Fibroblast of skin of back (primary cell): ENCODE data around the gene MAPK8IP2.
A peak's percentile ranks its signal among the peaks of the same experiment; 100 is the strongest.
"Not testable (repeated sequence)": the region's sequence is repeated elsewhere in the genome, so short reads cannot be mapped to it uniquely, and the experiment has no call there.

ENCODE experiments used
- DNase-seq: peaks from one replicate; pipeline ENCODE4 v3.0.0-alpha.2; 2013

The MAPK8IP2 gene

DNA sequence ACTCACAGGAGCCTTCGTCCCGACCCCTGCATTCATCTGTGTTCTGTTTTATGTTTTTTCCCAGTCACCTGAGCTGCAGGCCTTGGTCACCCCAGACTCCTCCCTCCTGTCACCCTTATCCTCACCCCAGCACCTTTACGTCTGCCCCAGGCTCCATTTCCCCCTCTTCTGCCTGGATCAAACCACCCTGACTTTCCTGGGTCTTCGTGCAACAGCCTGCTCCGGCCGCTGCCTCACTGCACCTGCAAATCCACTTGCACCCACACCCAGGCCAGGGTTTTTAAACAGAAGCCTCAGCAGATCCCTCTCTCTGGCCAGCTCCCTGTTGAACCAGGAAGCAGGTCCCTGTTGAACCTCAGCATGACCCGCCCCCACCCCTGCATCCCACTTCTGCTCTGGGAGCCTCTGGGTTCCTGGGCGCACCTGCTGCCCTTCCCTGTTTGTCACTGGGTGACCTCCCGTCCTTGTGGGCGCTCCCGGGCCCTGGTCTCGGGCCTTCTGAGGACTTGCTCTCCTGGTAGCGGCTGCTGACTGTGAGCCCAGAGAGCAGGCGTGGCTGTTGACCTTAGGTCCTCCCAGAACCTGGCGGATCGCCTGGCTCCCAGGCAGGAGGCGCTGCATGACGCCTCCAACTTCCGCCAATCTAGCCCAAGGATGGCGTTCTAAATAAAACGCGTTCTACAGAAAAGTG lies 12.8 kb downstream of the MAPK8IP2 start:
- DNase-seq: no peak

DNA sequence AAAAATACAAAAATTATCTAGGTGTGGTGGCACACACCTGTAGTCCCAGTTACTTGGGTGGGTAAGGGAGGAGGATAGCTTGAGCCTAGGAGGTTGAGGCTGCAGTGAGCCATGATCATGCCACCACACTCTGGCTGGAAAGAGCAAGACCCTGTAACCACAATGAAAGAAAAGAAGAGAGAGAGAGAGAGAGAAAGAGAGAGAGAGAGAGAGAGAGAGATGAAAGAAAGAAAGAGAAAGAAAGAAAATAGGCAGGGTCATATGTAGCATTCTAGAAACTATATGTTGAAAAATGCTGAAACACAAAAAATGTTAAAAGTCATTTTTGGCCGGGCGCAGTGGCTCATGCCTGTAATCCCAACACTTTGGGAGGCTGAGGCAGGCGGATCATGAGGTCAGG lies 13.7 kb downstream of the MAPK8IP2 start:
- DNase-seq: not testable (repeated sequence)

DNA sequence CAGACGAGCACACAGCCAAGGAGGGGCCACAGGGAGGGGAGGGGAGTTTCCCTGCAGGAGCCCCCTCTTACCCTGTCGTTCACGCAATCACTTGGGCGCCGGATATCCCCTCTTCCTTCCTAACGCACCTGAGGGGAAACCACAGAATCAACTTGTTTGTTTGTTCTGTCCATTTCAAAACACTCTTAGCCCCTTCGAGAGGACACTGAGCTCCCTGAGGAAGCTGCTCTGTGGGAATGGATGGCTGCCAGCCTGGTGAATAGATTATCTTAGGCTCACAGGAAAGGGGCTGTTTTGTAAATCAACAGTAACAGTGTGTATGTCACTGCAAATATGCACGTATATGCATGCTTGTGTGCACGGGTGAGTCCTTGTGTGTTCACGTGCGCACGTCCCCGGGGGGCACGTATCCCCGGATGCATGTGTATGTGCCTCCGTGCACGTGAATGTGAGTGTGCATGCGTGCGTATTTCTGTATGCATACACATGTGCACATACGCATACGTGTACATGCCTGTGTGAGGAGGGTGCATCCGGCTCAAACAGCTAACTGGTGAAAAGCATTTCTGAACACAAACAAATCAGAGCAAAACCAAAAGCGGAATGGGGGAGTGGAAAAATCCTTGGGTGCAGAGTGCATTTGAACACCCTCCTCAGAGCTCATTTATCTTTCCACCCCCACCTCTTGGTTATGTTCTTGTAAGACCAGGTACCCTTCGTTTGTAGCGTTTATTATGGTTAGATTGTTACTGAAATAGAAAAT lies 20.2 kb downstream of the MAPK8IP2 start:
- no peak for DNase-seq

DNA sequence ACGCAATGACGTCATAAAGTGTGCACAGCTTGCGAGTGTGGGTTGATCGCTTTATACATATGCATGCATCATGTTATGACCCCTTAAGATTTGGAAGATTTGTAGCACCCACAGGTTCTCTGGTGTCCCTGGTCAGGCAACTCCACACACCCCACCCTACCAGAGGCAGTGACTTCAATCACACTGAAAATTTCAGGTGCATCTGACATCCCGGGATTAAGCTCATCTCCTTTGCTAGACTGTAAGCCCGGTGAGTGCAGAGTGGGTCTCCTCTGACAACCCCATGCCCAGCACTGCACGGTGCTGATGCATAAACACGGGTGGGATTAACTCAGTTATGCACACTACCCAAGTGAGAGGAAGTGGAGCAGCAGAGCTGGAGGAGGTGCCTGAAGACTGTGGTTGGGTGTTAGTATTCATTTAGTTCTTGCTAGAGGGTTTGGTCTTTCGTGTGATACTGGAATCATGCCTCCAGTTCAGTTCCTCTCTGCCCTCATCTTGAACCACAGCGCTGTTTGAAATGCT lies 20.8 kb downstream of the MAPK8IP2 start:
- DNase-seq: no peak

DNA sequence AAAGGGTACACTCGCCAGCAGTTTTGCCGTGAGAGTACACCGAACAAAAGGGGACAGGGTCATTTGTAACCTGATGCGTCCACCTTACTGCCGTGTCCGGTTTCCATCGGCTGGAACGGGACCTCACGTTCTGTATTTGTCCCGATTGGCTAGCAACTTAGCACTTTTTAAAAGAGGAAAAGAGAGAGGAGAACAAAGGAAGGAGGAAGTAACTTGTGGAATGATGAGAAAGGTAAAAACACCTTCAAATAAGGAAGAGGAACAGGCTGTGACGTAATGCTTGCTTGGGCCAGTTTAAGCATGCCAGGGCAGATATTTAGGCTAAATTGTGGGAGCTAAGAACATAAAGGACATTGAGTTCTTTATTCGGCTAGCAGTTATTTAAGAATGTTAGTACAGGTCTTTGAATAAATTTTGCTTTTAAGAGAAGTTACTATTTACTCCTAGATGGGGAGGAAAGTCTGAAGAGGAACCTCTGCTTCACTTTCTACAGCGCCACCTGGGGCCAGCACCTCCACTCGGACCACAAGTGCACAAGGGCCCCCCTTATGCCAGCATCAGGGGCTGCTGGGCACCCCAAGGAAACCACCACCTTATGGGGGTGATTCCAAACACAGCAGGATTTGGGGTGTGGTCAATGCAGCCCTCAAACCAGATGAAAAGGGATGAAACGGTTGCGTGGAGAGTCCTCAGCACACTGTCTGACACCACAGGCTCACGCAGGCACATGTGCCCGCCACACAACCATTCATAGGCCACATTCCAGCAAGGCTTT lies 21.5 kb downstream of the MAPK8IP2 start:
- no peak for DNase-seq

DNA sequence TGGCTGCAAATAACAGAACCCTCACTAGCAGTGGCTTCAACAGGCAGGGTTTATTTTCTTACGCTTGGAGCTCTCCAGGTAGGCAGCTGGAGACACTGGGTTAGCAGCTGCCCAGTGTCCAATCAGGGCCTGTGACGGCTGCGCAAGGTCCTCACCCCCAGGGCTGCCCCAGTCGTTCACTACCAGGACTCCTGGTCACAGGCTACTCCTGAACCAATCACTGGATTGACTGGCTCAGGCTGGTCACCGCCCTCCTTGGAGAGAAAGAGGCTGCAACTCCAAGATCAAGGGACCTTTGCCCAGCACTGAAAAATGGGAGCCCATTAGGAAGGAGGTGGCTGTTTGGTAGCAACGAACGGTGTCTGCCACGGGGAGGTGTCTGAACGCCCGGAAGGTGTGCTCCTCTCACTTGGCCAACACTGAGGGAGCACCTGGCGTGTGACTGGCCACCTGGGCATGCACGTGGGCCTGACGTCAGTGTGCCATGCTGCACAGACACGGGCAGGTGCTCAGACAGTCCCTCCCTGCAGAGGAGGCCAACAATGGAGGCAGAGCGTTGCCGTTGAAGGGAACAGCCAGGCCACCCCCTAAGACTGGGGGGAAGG lies 22.2 kb downstream of the MAPK8IP2 start:
- DNase-seq: no peak

DNA sequence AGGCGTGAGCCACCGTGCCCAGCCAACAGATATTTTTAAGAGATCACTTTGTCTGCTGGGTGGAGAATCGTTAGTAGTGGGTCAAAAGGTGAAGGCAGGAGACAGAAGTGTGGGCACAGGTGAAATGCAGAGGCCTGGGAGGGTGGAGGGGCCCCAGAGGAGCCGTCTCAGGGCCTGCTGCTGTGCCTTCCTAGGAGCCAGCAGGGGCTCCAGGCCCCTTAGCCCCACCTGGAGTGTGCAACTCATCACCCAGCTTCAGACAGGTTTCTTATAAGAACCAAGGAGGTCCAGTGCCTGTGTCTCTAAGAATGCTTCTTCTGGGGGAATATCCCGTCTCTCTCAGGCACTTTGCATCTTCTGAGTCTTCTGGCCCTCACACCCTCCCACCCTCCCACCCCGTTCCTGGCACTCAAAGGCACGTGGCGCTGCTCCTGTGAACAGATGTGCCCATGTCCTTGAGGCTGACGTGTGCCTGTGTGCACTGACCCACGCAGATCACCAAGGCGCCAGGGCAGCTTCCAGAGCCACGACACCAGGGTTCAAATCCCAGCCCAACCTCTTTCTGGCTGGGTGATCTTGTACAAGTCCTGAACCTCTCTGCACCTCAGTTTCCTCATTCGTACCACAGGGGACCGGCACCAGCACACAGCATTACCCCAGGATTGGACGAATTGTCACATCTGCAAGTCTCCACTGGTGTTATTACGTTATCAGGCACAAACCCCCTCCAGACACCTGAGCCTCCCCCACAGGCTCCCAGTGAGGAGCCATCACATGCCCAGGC lies 23.9 kb downstream of the MAPK8IP2 start:
- no peak for DNase-seq

DNA sequence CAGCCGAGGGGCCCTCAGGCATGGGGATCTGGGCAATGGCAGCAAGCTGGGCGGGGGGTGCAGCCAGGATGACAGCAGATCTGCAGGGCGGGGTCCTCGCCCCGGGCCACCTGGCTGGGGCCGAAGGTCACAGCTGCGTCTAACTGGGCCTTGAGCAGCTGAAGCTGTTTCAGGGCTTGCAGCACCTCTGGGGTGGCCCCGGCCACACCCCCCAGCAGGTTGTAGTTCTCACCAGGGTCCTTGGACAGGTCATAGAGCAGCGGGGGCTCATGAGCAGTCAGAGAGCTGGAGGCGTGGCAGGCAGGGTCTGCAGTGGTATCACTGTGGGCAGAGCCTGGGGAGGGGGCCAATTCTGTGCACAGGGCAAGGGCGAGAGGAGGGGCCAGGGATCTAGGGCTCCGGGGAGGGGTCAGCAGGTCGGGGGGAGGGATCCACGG lies 24.6 kb downstream of the MAPK8IP2 start:
- no peak for DNase-seq

DNA sequence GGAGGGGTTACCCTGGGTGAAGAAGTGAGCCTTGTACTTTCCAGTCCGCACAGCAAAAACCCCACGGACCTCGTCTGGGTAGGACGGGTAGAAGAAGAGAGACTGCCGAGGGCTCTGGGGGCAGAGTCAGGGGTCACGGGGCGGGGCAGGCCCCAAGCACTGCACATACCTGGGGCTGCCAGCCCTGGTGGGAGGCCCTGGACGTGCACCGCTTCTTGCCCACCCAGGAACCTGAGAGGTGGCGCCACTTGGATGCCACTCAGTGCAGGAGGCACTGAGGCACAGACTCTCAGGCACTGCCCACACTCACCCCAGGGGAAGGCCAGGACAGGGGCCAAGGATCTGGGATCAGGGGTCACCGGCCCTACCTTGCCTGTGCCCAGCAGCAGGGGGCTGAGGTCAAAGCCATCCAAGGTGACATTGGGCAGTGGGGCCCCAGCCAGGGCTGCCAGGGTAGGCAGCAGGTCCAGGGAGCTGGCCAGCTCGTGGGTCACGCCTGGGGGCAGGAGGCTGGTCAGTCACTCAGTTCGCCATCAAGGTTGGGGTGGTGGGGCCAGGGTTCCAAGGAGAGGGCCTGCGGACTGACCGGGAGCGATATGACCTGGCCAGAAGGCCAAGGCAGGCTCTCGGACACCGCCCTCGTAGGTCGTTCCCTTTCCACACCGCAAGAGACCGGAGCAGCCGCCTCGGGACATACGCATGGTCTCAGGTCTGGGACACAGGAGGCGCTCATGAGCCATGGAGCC lies 25.1 kb downstream of the MAPK8IP2 start:
- no peak for DNase-seq

DNA sequence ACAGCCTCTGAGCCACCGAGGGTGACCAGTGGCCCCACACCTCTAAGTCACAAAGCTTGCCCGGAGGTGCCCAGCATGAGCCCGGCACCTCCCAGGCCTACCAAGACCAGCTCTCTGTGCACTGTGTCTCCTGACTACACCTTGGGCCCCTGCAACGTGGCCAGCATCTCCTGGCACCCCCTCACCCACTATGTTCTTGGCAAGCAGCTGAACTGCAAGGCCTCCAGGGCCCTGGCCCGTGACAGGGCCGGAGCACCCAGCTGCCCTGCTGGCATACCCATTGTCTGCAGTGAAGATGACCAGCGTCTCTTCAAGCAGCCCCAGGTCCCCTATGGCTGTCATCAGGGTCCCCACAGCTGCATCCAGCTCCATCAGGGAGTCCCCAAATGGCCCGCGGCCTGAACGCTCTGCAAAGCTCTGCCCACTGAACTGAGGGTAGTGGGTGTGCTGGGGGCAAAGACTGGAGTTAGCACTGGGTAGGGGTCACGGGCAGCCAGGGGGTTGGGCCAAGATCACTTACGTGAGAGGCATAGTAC lies 25.8 kb downstream of the MAPK8IP2 start:
- no peak for DNase-seq

DNA sequence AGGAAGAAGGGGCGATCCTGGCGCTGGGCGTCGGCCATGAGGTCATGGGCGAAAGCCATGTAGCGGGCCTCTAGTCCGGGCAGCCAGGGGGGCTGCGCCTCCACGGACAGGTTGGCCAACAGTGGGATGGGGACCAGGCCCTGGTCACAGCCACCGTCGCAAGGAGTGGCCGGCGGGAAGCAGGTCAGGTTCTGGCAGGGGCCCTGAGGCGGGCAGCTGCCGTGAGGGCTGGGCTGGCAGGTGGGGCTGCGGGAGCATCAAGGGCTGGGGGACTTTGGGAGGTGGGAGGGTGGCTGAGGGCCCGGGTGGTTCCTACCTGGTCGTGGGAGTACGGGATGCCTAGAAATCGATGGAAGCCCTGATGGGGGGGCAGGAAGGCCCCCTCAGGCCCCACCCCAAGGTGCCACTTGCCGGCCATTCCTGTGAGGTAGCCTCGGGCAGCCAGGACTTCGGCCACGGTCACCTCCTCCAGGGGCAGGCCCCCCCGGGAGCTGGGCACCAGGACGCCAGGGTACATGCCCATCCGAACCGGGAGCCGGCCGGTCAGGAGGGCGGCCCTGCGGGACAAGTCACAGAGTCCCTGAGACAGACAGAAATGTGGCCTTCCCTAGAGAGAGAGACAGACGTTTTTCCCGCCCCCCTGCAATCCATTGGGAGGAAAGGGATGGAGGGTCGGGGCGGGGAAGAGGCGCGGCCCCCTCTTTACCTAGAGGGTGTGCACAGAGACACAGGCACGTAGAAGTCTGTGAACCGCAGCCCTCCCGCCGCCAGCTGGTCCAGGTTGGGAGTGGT lies 26.5 kb downstream of the MAPK8IP2 start:
- DNase-seq: no peak

DNA sequence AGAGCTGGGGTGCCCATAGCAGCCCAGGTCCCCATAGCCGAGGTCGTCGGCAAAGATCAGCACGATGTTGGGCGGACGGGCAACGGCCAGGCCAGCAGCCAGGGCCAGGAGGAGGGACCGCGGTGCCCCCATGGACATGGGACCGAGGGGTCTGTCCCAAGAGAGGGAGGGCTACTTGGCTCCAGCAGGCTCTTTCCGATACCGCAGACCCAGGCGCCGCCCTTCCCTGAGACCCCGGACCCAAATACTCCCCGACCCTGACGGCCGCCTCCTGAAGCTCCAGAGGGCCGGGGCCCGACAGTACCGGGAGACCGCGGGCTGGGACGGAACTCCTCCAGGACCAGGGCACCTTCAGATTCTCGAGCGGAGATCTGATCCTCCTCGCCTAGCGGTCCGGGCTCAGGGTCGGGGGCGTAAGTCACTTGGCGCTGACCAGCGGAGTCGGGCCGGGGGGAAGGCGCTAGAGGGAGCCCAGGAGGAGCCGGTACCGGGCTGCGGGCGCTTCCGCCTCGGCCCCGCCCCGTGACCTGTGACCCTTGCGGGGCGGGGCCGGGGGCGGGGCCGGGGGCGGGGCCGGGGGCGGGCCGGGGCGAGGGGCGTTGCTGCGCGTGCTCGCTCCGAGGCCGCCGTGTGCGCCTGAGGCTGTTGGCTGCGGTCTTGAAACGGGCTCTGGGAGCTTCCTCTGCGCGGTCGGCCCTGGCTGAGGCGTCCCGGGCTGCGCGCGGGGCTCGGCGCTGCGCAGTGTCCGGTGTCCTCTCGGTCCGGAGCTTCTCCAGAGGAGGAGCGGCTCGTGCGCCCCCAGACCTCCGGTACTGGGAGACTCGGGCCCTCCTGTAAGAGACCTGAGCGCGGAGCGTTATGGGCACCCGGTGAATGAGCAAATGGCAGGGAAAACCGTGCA lies 27.3 kb downstream of the MAPK8IP2 start, which contains the start of gene ARSA:
ARSA (minus strand) TSS at position 511 of the 901 bp plus-strand sequence; CDS start at position 138, 373 bp downstream.
- DNase-seq: peak; percentile 84

DNA sequence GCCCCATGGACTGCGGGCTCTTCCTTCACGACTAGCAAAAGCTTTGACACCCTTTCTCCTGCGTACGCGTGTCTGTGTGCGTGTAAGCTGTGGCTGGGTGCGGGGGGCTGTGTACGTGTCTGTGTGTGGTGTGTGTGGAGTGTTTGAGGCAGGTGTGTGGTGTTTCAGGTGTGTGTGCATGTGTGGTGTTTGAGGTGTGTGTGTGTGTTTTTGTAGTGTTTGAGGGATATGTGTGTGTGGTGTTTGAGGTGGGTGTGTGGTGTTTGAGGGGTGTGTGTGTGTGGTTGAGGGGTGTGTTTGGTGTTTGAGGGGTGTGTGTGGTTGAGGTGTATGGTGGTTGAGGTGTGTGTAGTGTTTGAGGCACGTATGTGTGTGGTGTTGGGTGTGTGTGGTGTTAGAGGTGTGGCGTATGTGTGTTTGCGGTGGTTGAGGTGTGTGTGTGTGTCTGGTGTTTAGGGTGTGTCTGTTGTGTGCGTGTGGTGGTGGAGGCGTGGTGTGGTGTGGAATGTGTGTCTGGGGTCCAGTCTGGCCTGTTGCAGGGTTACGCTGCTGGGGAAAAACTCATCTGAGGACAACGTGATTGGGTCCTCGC lies 28.0 kb downstream of the MAPK8IP2 start:
- DNase-seq: no peak

DNA sequence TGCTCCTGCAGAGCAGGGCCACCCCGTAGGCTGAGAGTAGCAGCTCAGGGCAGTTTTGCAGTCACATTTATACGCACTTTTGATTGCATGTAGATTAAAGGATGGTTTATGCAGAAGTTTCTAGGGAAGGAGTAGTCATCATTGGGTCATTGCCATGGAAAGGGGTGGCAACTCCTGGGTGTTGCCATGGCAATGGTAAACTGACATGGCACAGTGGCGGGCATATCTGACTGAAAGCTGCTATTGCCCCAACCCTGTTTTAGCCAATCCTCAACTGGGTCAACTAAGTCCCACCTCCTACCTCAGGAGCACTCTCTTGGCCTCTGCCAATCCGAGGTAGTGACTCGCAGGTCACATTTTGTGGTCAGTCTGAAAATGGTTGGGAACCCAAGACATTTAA lies 29.8 kb downstream of the MAPK8IP2 start:
- DNase-seq: no peak

DNA sequence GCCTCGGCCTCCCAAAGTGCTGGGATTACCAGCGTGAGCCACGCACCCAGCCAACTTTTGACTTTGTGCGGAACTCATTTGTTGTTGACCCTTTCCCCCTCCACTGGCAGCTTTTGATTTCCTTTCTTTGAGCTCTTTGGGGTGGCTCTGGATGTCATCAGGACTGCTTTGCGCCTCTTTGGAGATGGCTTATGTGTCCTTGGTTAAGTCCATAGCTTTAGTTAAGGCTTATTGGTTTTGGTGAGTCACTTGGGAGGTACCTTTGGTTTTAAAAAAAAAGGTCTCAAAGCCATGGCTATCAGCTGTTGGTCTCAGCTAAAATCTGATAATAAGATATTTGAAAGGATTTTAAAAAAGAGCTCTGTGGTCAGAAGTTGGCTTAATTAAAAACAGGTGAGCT lies 32.5 kb downstream of the MAPK8IP2 start:
- DNase-seq: no peak

DNA sequence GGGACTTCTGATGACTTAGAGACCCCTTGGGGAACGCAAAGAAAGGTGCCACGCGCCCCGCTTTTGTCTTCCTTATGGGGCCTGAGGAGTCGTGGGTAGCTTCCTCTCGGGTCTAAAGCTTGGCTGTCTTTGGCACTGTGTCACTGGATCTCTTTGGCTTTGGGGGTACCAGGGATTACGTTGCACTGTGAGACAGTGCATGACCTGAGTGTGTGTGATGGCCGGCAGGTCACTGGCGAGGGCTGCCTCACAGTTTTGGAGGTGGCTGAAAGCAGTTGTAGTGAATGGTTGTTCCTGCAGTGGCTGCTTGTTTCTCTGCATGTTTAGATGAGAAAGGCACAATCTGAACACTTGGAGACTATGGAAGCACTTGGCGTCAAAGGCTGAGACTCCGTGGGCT lies 33.2 kb downstream of the MAPK8IP2 start:
- DNase-seq: no peak

DNA sequence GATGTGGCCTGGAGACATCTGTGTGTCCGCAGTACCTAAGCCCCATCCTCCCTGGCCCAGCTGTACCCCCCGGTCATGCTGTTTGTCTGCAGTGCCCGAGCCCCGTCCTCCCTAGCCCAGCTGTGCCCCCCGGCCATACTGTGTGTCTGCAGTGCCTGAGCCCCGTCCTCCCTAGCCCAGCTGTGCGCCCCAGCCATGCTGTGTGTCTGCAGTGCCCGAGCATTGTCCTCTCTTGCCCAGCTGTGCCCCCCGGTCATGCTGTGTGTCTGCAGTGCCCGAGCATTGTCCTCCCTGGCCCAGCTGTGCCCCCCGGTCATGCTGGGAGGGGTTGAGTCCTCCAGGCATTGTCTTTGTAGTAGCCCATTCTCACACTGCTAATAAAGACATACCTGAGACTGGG lies 35.0 kb downstream of the MAPK8IP2 start:
- DNase-seq: no peak

DNA sequence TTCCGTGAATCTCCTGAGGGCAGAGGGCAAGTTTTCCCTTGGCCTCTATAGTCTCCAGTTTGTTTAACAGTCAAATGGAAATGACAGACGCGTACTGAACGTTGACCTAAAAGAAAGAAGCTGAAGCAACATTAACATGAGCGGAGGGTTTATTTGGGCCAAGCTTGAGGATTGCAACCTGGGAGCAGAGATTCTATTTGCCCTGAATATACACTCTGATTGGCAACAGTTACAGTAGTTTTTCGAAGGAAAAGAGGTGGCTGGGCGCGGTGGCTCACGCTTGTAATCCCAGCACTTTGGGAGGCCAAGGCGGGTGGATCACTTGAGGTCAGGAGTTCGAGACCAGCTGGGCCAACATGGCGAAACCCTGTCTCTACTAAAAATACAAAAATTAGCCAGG lies 39.7 kb downstream of the MAPK8IP2 start:
- DNase-seq: not testable (repeated sequence)
